ENCODE results near the gene RAB19.
"Not testable (repeated sequence)": the region's sequence is repeated elsewhere in the genome, so short reads cannot be mapped to it uniquely, and the experiment has no call there.

The RAB19 gene

GRCh38 chr7:140453785-140454656, 50.2 kb downstream of the RAB19 start:
- DNase-seq, result not testable (repeated sequence)

- DNase-seq, result no peak
Observed at GRCh38 chr7:140454657-140455015, 50.8 kb downstream of the RAB19 start.

GRCh38 chr7:140455743-140456142, 51.9 kb downstream of the RAB19 start:
- DNase-seq, result no peak

- no peak for DNase-seq
Observed at GRCh38 chr7:140456551-140457051, 52.7 kb downstream of the RAB19 start.

GRCh38 chr7:140458201-140458600, 54.3 kb downstream of the RAB19 start:
- DNase-seq, result no peak

GRCh38 chr7:140458916-140459315, 55.1 kb downstream of the RAB19 start:
- no peak for DNase-seq

GRCh38 chr7:140463111-140463510, 59.3 kb downstream of the RAB19 start:
- peak; percentile 28 for DNase-seq

GRCh38 chr7:140475747-140476333, 72.0 kb downstream of the RAB19 start:
- DNase-seq, result peak; percentile 2

GRCh38 chr7:140476698-140477261, 72.9 kb downstream of the RAB19 start:
- DNase-seq, result no peak

All from MV-4-11 (cell line).